GM23248 (cell line): Measurements from ENCODE around the gene LRP3. TPM values are rescaled to one million over a fixed set of nuclear protein-coding genes. Genes with fewer than 3 reads are reported as not detected.

Experiments used
- DNase-seq: peaks from one replicate; pipeline ENCODE4 v3.0.0-alpha.2; 2015
- H2AFZ ChIP-seq: fragments of 200-600 bp; sonication (generic); 2 replicates; pipeline ENCODE4 v1.6.1; 2016; ENCODE audit warnings: antibody characterized with exemption
- H3F3A ChIP-seq: fragments of 200-600 bp; sonication (generic); 2 replicates; pipeline ENCODE4 v1.6.1; 2016; ENCODE audit warnings: mild to moderate bottlenecking, antibody characterized with exemption, mixed run types; ENCODE audit not compliant: insufficient read depth
- H3K27ac ChIP-seq: fragments of 200-600 bp; sonication (generic); 2 replicates; pipeline ENCODE4 v1.5.1; 2016; ENCODE audit warnings: mild to moderate bottlenecking
- H3K27me3 ChIP-seq: fragments of 200-600 bp; sonication (generic); replicated peaks from 2 replicates; pipeline ENCODE4 v1.6.1; 2016; ENCODE audit warnings: mild to moderate bottlenecking; ENCODE audit not compliant: insufficient read depth
- H3K36me3 ChIP-seq: fragments of 200-600 bp; sonication (generic); 2 replicates; pipeline ENCODE4 v1.6.1; 2016; ENCODE audit warnings: low read depth, mild to moderate bottlenecking
- H3K4me1 ChIP-seq: fragments of 200-600 bp; sonication (generic); 2 replicates; pipeline ENCODE4 v1.6.1; 2016; ENCODE audit warnings: mild to moderate bottlenecking; ENCODE audit not compliant: insufficient read depth
- H3K4me2 ChIP-seq: fragments of 200-600 bp; sonication (generic); one replicate; pipeline ENCODE4 v1.6.1; 2016; ENCODE audit warnings: mild to moderate bottlenecking; ENCODE audit not compliant: unreplicated experiment
- H3K4me3 ChIP-seq: fragments of 200-600 bp; sonication (generic); 2 replicates; pipeline ENCODE4 v1.5.1; 2016; ENCODE audit warnings: mild to moderate bottlenecking
- H3K79me2 ChIP-seq: fragments of 200-600 bp; sonication (generic); 2 replicates; pipeline ENCODE4 v1.6.1; 2016; ENCODE audit warnings: mild to moderate bottlenecking; ENCODE audit not compliant: insufficient read depth
- H3K9ac ChIP-seq: fragments of 200-600 bp; sonication (generic); 2 replicates; pipeline ENCODE4 v1.6.1; 2016; ENCODE audit warnings: mild to moderate bottlenecking
- H3K9me2 ChIP-seq: fragments of 200-600 bp; sonication (generic); 2 replicates; pipeline ENCODE4 v1.6.1; 2016; ENCODE audit warnings: mixed run types, mild to moderate bottlenecking, moderate library complexity; ENCODE audit not compliant: insufficient read depth
- H3K9me3 ChIP-seq: fragments of 200-600 bp; sonication (generic); one replicate; pipeline ENCODE4 v1.6.1; 2017; ENCODE audit warnings: low read depth
- H4K20me1 ChIP-seq: fragments of 200-600 bp; sonication (generic); 2 replicates; pipeline ENCODE4 v1.6.0; 2016; ENCODE audit not compliant: insufficient read depth
- EZH2 ChIP-seq: fragments of 200-600 bp; sonication (generic); IDR thresholded peaks from 2 replicates; pipeline ENCODE4 v1.6.1; 2018; ENCODE audit warnings: antibody characterized with exemption, mild to moderate bottlenecking; ENCODE audit not compliant: insufficient read depth, poor library complexity, severe bottlenecking
- EZH2phosphoT487 ChIP-seq: fragments of 200-600 bp; sonication (generic); IDR thresholded peaks from 2 replicates; pipeline ENCODE4 v1.6.1; 2018; ENCODE audit warnings: antibody characterized with exemption, moderate library complexity, mild to moderate bottlenecking, low read depth; ENCODE audit not compliant: insufficient read depth
- WGBS, 2 experiments: methylation state at CpG; one replicate each; pipeline ENCODE4 v1.1.6; 2015 to 2017; ENCODE audit warnings: low lambda C conversion rate in 2 of 2, low coverage in 1 of 2; ENCODE audit errors: missing lambda C conversion rate in 2 of 2; 5-methylcytosine and 5-hydroxymethylcytosine counted together
- in situ Hi-C: fragments of 300-500 bp; cut with MboI; formaldehyde crosslinking; loops from 2 replicates; pipeline ENCODE4 v1.15.0; 2020
- polyA plus RNA-seq: library from polyadenylated mRNA; unstranded; fragments of >200 nt; fragmentation: Nextera tagmentation; extraction: Ambion mirVana; gene quantifications from 2 replicates; pipeline ENCODE4 v1.2.1, GENCODE V29; 2016
- total RNA-seq: library from RNA; depleted of rRNA; stranded (reverse); fragments of >200 nt; shearing (Covaris generic); gene quantifications from 2 replicates; pipeline ENCODE4 v1.2.3, GENCODE V29; 2014

LRP3 gene
- total and polyA plus RNA-seq, 2 experiments from 2014 or later: 2.9 to 58.3 TPM

GRCh38 chr19:33234092-33234491, 40.0 kb downstream of the LRP3 start:
- Histone ChIP-seq H3K4me1 (no peaks in the 10 kb centered on the region), H3K4me2 (no peak overlapping the region), H3K9me3 (no peaks in the 10 kb centered on the region), H4K20me1 (no peaks in the 10 kb centered on the region), H3K27me3 (peaks cover 6% of the 10 kb centered on the region; the same call in 1 of the 2 replicates), H3K79me2 (no peaks in the 10 kb centered on the region), H2AFZ (no peak overlapping the region), H3K4me3 (no peak overlapping the region), H3K9me2 (no peaks in the 10 kb centered on the region), H3K27ac (no peak overlapping the region), H3K36me3 (no peaks in the 10 kb centered on the region), H3K9ac (no peak overlapping the region), H3F3A (peaks cover 9% of the 10 kb centered on the region; the same call in 1 of the 2 replicates)
- no peak for TF ChIP-seq EZH2phosphoT487
- TF ChIP-seq EZH2: no peak
- no peak for DNase-seq
- in situ Hi-C loops: loop anchor here (10.0 kb wide), 1 partner anchor 531 kb away; no protein-coding TSS in a partner anchor
- WGBS, 2 experiments: 53% methylated on average over 4 to 8 of the region's 8 CpGs

GRCh38 chr19:33234736-33235135, 40.6 kb downstream of the LRP3 start:
- DNase-seq: no peak
- 25 to 26% methylated on average over 7 to 9 of the region's 9 CpGs for WGBS, 2 experiments
- no peaks in the 10 kb centered on the region for H3K4me1 ChIP-seq
- TF ChIP-seq EZH2 (no peak), EZH2phosphoT487 (no peak)
- no peaks in the 10 kb centered on the region for H3K9me2 ChIP-seq
- no peaks in the 10 kb centered on the region for H4K20me1 ChIP-seq
- no peak overlapping the region for H3K4me2 ChIP-seq
- in situ Hi-C loops: loop anchor here (5.0 to 10.0 kb wide), 2 partner anchors 173 to 530 kb away; no protein-coding TSS in a partner anchor
- H3K27me3 ChIP-seq: peaks cover 6% of the 10 kb centered on the region; the same call in 1 of the 2 replicates
- no peak overlapping the region for H2AFZ ChIP-seq
- H3K9me3 ChIP-seq: no peaks in the 10 kb centered on the region
- no peak overlapping the region for H3K9ac ChIP-seq
- no peaks in the 10 kb centered on the region for H3K79me2 ChIP-seq
- H3K36me3 ChIP-seq: no peaks in the 10 kb centered on the region
- H3K27ac ChIP-seq: no peak overlapping the region
- H3K4me3 ChIP-seq: no peak overlapping the region
- peaks cover 9% of the 10 kb centered on the region; the same call in 1 of the 2 replicates for H3F3A ChIP-seq

- no peaks in the 10 kb centered on the region for H3K4me1 ChIP-seq
- H3K36me3 ChIP-seq: no peaks in the 10 kb centered on the region
- no peak overlapping the region for H3K4me2 ChIP-seq
- DNase-seq: peak; percentile 77
- H2AFZ ChIP-seq: no peak overlapping the region
- H3K9me2 ChIP-seq: no peaks in the 10 kb centered on the region
- H3K9me3 ChIP-seq: no peaks in the 10 kb centered on the region
- WGBS, 2 experiments: 41 to 52% methylated on average over 23 to 29 of the region's 30 CpGs
- TF ChIP-seq EZH2 (no peak), EZH2phosphoT487 (no peak)
- H3K79me2 ChIP-seq: no peaks in the 10 kb centered on the region
- H3F3A ChIP-seq: peaks cover 9% of the 10 kb centered on the region; the same call in 1 of the 2 replicates
- H3K9ac ChIP-seq: no peak overlapping the region
- no peak overlapping the region for H3K27ac ChIP-seq
- in situ Hi-C loops: loop anchor here (5.0 to 10.0 kb wide), 2 partner anchors 172 to 529 kb away; no protein-coding TSS in a partner anchor
- H3K4me3 ChIP-seq: no peak overlapping the region
- H4K20me1 ChIP-seq: no peaks in the 10 kb centered on the region
- H3K27me3 ChIP-seq: peaks cover under 1% of the 10 kb centered on the region; the same call in 1 of the 2 replicates
Observed at GRCh38 chr19:33235269-33235995, 41.3 kb downstream of the LRP3 start.

GRCh38 chr19:33235996-33236350, 41.8 kb downstream of the LRP3 start:
- no peak overlapping the region for H3K27ac ChIP-seq
- TF ChIP-seq EZH2 (no peak), EZH2phosphoT487 (no peak)
- no peaks in the 10 kb centered on the region for H3K79me2 ChIP-seq
- peaks cover 5% of the 10 kb centered on the region; the same call in 1 of the 2 replicates for H3F3A ChIP-seq
- H2AFZ ChIP-seq: no peak overlapping the region
- no peaks in the 10 kb centered on the region for H3K4me1 ChIP-seq
- H4K20me1 ChIP-seq: no peaks in the 10 kb centered on the region
- DNase-seq: no peak
- H3K4me3 ChIP-seq: no peak overlapping the region
- 83 to 87% methylated on average over 20 of the region's 20 CpGs for WGBS, 2 experiments
- no peaks in the 10 kb centered on the region for H3K36me3 ChIP-seq
- in situ Hi-C loops: loop anchor here (5.0 to 10.0 kb wide), 2 partner anchors 171 to 529 kb away; no protein-coding TSS in a partner anchor
- H3K4me2 ChIP-seq: no peak overlapping the region
- H3K9ac ChIP-seq: no peak overlapping the region
- H3K9me3 ChIP-seq: no peaks in the 10 kb centered on the region
- no peaks in the 10 kb centered on the region for H3K9me2 ChIP-seq
- H3K27me3 ChIP-seq: no peaks in the 10 kb centered on the region; the same call in 1 of the 2 replicates
